Calu3 (cell line): ENCODE measurements around the gene LHPP. TPM values are rescaled to one million over a fixed set of nuclear protein-coding genes. Genes with fewer than 3 reads are reported as not detected.

Experiments
- BruUV-seq: library from RNA; stranded (reverse); fragments of 400-500 nt; replicated peaks from 2 replicates; lab custom pipeline; 2021; lab: Mats Ljungman, UMichigan
- CTCF ChIA-PET: fragments of 300-600 bp; sonication (Branson Sonifier 250); formaldehyde crosslinking; loops from one replicate; lab custom pipeline; 2022; ENCODE audit warnings: antibody characterized with exemption; lab: Charles Lee
- DNase-seq: peaks from one replicate; pipeline ENCODE4 v3.0.0; 2022
- H3K27ac Mint-ChIP-seq: one replicate; pipeline ENCODE4 v1.8.0; 2022; ENCODE audit warnings: mixed read lengths; ENCODE audit not compliant: unreplicated experiment
- H3K27me3 Mint-ChIP-seq: one replicate; pipeline ENCODE4 v1.8.0; 2022; ENCODE audit warnings: mixed read lengths; ENCODE audit not compliant: unreplicated experiment
- H3K36me3 Mint-ChIP-seq: one replicate; pipeline ENCODE4 v1.8.0; 2022; ENCODE audit warnings: mild to moderate bottlenecking, moderate library complexity, mixed read lengths; ENCODE audit not compliant: insufficient read depth, unreplicated experiment
- H3K4me1 Mint-ChIP-seq: one replicate; pipeline ENCODE4 v1.8.0; 2022; ENCODE audit warnings: mild to moderate bottlenecking, low read depth, mixed read lengths; ENCODE audit not compliant: unreplicated experiment
- H3K4me3 Mint-ChIP-seq: one replicate; pipeline ENCODE4 v1.8.0; 2022; ENCODE audit warnings: mild to moderate bottlenecking, low read depth, moderate library complexity, mixed read lengths; ENCODE audit not compliant: unreplicated experiment
- H3K9me3 Mint-ChIP-seq: one replicate; pipeline ENCODE4 v1.8.0; 2022; ENCODE audit warnings: low read depth, mixed read lengths; ENCODE audit not compliant: unreplicated experiment
- intact Hi-C: fragments of 100-400 bp; cut with micrococcal nuclease; formaldehyde crosslinking; loops from one replicate; pipeline ENCODE4 v1.10.0; 2022; ENCODE audit not compliant: unreplicated experiment
- total RNA-seq: library from RNA; stranded (reverse); gene quantifications from 2 replicates; pipeline ENCODE4 v1.2.3, GENCODE V29; 2022
- TF ChIP-seq, protein P1 (sequence below): fragments of 200-600 bp; IDR thresholded peaks from one replicate; pipeline ENCODE4 v1.8.0; 2022; ENCODE audit warnings: antibody characterized with exemption; ENCODE audit not compliant: unreplicated experiment

Gene LHPP
- total RNA-seq, 1 experiment from 2014 or later: 12.0 TPM

GRCh38 chr10:124470544-124471434 is 9.2 kb downstream of the LHPP start:
- H3K9me3 Mint-ChIP-seq: no peaks in the 10 kb centered on the region
- H3K27ac Mint-ChIP-seq: no peak overlapping the region
- CTCF ChIA-PET: no interaction called here
- peaks cover 1% of the 10 kb centered on the region for H3K4me1 Mint-ChIP-seq
- H3K27me3 Mint-ChIP-seq: no peaks in the 10 kb centered on the region
- no peaks in the 10 kb centered on the region for H3K36me3 Mint-ChIP-seq
- intact Hi-C loops: no loop called here
- BruUV-seq: no TSS peak
- H3K4me3 Mint-ChIP-seq: no peak overlapping the region
- TF ChIP-seq, protein P1, sequence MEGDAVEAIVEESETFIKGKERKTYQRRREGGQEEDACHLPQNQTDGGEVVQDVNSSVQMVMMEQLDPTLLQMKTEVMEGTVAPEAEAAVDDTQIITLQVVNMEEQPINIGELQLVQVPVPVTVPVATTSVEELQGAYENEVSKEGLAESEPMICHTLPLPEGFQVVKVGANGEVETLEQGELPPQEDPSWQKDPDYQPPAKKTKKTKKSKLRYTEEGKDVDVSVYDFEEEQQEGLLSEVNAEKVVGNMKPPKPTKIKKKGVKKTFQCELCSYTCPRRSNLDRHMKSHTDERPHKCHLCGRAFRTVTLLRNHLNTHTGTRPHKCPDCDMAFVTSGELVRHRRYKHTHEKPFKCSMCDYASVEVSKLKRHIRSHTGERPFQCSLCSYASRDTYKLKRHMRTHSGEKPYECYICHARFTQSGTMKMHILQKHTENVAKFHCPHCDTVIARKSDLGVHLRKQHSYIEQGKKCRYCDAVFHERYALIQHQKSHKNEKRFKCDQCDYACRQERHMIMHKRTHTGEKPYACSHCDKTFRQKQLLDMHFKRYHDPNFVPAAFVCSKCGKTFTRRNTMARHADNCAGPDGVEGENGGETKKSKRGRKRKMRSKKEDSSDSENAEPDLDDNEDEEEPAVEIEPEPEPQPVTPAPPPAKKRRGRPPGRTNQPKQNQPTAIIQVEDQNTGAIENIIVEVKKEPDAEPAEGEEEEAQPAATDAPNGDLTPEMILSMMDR: no peak
- DNase-seq: no peak

GRCh38 chr10:124472071-124472470 is 10.4 kb downstream of the LHPP start:
- Mint-ChIP-seq H3K4me3 (no peak overlapping the region), H3K27me3 (no peaks in the 10 kb centered on the region), H3K27ac (no peak overlapping the region), H3K9me3 (no peaks in the 10 kb centered on the region), H3K4me1 (peaks cover 8% of the 10 kb centered on the region), H3K36me3 (no peaks in the 10 kb centered on the region)
- no peak for DNase-seq
- intact Hi-C loops: no loop called here
- TF ChIP-seq, protein P1: no peak
- no TSS peak for BruUV-seq
- CTCF ChIA-PET: interaction anchor here (0.9 kb wide), 1 partner anchor 1769 kb away, joined by 3 read pairs; no protein-coding TSS in a partner anchor

DNA sequence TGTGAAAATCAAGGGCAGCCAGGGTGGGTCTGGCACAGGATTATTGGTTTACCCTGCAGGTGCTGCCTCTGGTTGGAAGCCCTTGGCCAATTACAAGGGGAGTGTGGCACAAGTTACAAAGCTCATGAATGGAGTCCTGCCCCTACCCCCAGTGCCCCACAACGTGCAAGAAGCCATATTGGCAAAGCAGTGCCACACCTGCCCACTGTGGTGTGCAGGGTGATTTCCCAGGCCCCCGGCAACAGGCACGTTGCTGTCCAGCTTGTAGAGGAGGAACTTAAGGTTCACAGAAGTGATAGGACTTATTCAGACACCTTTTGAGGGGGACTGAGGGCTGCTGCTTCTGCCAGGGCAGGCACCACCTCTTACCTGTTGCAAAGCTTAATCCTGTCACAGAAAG is 11.4 kb downstream of the LHPP start:
- no TSS peak for BruUV-seq
- TF ChIP-seq, protein P1: no peak
- CTCF ChIA-PET: no interaction called here

DNA sequence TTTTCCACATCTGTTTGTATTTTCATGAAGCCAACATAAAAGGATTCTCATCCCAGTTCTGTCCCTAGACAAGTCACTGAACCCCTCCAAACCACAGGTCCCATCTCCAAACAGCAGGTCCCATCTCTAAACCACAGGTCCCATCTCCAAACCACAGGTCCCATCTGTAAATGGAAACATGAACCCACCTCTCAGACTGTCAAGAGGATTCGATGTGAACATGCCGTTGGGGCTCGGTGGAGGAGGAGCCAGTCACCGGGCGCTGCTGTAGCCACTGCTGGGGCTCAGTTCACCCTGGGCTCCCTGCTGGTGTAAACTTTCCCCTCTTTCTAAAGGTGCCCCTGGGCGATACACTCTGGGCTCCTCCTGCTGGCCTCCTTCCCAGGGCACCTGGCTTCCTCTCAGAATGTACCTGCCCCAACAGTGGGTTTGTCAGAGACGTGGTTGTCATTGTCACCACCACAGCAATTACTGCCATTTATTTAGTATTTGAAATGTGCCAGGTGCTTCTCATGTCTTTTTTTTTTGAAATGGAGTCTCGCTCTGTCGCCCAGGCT is 13.0 kb downstream of the LHPP start:
- no peak for DNase-seq
- Mint-ChIP-seq H3K4me1 (peaks cover 8% of the 10 kb centered on the region), H3K27ac (no peak overlapping the region), H3K27me3 (no peaks in the 10 kb centered on the region), H3K36me3 (no peaks in the 10 kb centered on the region), H3K9me3 (no peaks in the 10 kb centered on the region), H3K4me3 (no peak overlapping the region)
- no TSS peak for BruUV-seq
- TF ChIP-seq, protein P1: no peak
- CTCF ChIA-PET: no interaction called here
- intact Hi-C loops: no loop called here

More for the DNA sequence above, 11.4 kb downstream of the LHPP start:
- Mint-ChIP-seq H3K4me1 (peaks cover 8% of the 10 kb centered on the region), H3K27me3 (no peaks in the 10 kb centered on the region), H3K9me3 (no peaks in the 10 kb centered on the region), H3K36me3 (no peaks in the 10 kb centered on the region), H3K27ac (no peak overlapping the region), H3K4me3 (no peak overlapping the region)
- intact Hi-C loops: no loop called here
- no peak for DNase-seq
